HAP-1 (cell line): ENCODE results near the gene AMPD2.

Source experiments
- DNase-seq, 2 experiments: peaks; one replicate each; pipeline ENCODE4 v3.0.0-alpha.2; 2016 to 2020; ENCODE audit warnings: low spot score in 2 of 2
- H3K27me3 ChIP-seq: fragments of 250-450 bp; sonication (Bioruptor Pico); 2 replicates; pipeline ENCODE4 v1.5.1; 2020; ENCODE audit warnings: low read depth, mild to moderate bottlenecking, moderate library complexity
- H3K36me3 ChIP-seq: fragments of 250-450 bp; sonication (Bioruptor Pico); replicated peaks from 2 replicates; pipeline ENCODE4 v1.5.1; 2020; ENCODE audit warnings: mild to moderate bottlenecking
- H3K4me1 ChIP-seq: fragments of 250-450 bp; sonication (Bioruptor Pico); 2 replicates; pipeline ENCODE4 v1.5.1; 2020; ENCODE audit warnings: mild to moderate bottlenecking
- H3K4me3 ChIP-seq: fragments of 250-450 bp; sonication (Bioruptor Pico); 2 replicates; pipeline ENCODE4 v1.5.1; 2020; ENCODE audit warnings: mild to moderate bottlenecking, moderate library complexity
- H3K9me3 ChIP-seq: fragments of 250-450 bp; sonication (Bioruptor Pico); 2 replicates; pipeline ENCODE4 v1.5.1; 2020; ENCODE audit warnings: mild to moderate bottlenecking, moderate library complexity
- in situ Hi-C: fragments of 300-500 bp; cut with MboI; formaldehyde crosslinking; loops from 3 replicates; pipeline ENCODE4 v1.14.3; 2020; ENCODE audit warnings: low sequenced_read_pairs, inconsistent platforms, mixed read lengths

The AMPD2 gene

DNA sequence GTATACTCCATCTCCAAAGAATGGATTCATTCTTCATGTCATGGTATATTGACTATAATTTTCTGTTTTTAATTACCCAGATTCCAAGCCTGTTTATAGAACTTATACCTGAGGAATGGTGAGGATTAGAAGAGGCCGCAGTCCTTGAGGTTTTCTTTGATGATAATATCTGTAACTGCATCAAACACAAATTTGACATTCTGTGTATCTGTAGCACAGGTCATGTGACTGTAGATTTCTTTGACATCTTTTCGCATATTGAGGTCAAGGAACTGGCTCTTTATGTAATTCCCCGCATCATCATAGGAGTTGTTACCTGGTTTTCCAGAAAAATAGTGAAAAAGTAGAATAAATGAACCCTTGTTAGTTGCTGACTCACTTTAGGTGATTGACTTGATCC lies 16.4 kb upstream of the AMPD2 start:
- H3K36me3 ChIP-seq, result no peaks in the 10 kb centered on the region; the same call in 1 of the 2 replicates
- no peaks in the 10 kb centered on the region for H3K27me3 ChIP-seq
- H3K9me3 ChIP-seq, result no peaks in the 10 kb centered on the region
- H3K4me1 ChIP-seq, result no peaks in the 10 kb centered on the region
- H3K4me3 ChIP-seq, result no peak overlapping the region
- DNase-seq, result no peak
- in situ Hi-C loops, result no loop called here

DNA sequence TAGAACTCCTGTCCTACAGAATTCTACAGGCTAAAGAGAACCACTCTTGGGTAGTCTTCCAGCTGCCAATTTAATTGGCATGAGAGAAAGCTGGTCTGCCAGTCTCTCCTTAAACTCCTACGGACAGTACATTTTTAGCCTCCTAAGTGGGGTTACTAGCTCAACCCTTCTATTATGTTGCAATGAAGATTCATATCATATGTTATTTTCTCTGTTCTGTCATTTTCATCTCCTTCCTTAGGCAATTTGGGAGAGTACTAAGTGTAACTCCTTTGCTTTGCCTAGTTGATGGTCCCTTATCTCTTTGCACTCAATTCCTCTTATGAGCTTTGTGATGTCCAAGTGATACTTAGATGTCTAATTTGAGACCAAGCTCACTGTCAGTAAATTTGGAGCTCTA lies 14.3 kb upstream of the AMPD2 start:
- H3K4me3 ChIP-seq, result no peak overlapping the region
- in situ Hi-C loops, result no loop called here
- no peaks in the 10 kb centered on the region; the same call in 1 of the 2 replicates for H3K36me3 ChIP-seq

DNA sequence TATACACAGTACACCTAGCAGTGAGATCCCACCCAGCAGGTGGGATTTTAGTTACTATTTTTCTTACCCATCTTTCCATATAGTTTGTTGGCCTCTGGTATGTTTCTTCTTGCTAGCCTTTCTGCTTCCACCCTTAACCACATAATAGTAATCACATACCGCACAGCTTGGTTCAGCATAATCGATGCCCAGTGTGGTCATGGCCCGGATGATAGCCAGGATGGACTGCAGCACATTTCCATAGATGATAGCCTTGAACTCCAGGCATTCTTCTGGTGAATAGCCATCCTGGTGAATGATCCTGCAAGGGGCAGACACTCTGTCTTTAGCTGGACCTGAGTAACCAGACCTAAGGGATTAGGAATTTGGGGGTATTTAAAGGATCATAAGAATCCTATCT lies 9.8 kb upstream of the AMPD2 start:
- Histone ChIP-seq H3K9me3 (no peaks in the 10 kb centered on the region), H3K36me3 (no peaks in the 10 kb centered on the region; the same call in 1 of the 2 replicates), H3K4me3 (no peak overlapping the region), H3K27me3 (no peaks in the 10 kb centered on the region), H3K4me1 (no peaks in the 10 kb centered on the region)
- DNase-seq, result no peak
- in situ Hi-C loops, result no loop called here

More for the DNA sequence above, 14.3 kb upstream of the AMPD2 start:
- H3K9me3 ChIP-seq, result no peaks in the 10 kb centered on the region
- H3K4me1 ChIP-seq, result no peaks in the 10 kb centered on the region
- H3K27me3 ChIP-seq, result no peaks in the 10 kb centered on the region
- DNase-seq, result no peak

DNA sequence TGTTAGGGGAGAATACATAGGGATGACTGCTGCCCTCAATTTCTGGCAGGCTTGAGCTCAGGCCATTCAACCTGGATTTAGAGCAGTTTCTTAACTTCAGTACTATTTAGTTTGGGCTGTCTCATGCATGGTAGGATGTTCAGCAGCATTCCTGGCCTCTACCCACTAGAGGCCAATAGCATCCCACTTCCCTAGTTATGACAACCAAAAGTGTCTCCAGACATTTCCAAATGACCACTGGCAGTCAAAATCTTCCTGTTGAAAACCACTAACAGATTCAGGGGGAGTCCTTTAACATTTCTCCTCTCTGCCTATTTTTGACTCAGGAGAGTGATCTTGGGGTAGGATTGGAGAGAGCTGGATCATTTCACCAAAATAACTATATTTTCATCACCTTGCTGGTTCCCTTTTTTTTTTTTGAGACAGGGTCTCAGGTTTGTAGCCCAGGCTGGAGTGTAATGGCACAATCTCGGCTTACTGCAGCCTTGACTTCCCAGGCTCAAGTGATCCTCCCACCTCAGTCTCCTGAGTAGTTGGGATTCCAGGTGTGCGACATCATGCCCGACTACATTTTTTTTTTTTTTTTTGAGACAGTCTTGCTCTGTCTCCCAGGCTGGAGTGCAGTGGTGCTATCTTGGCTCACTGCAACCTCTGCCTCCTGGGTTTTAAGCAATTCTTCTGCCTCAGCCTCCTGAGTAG lies 8.9 kb upstream of the AMPD2 start:
- H3K36me3 ChIP-seq, result no peaks in the 10 kb centered on the region
- no peaks in the 10 kb centered on the region for H3K9me3 ChIP-seq
- no peaks in the 10 kb centered on the region for H3K4me1 ChIP-seq
- no peaks in the 10 kb centered on the region for H3K27me3 ChIP-seq
- in situ Hi-C loops, result no loop called here
- H3K4me3 ChIP-seq, result no peak overlapping the region
- no peak for DNase-seq

DNA sequence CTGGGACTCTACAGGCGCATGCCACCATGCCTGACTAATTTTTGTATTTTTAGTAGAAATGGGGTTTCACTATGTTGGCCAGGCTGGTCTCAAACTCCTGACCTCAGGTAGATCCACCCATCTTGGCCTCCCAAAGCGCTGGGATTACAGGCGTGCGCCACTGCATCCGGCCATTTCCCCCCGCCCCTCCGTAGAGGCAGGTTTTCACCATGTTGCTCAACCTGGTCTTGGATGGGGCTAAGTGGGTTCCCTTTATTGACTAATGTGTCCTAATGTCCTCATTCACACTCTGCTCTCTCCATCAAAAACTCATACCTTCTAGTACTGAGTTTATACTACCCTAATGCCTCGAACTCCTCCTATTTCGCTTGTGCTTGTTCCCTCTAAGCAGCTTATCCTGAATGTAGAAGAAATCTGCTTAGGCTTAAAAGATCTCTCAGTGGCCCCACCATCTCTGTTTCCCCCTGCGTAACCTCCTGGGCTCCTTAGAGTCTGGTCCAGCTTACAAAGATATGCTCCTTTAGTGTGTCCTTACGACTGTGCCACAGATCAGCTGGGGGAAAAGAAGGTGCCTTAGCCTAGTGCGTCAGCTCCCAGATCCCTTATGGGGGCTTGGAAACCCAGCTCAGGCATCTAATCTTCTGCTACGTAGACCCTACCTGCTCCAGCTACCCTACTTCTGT lies 8.2 kb upstream of the AMPD2 start:
- Histone ChIP-seq H3K4me1 (no peaks in the 10 kb centered on the region), H3K27me3 (no peaks in the 10 kb centered on the region), H3K4me3 (no peak overlapping the region), H3K36me3 (no peaks in the 10 kb centered on the region), H3K9me3 (no peaks in the 10 kb centered on the region)
- no peak for DNase-seq
- in situ Hi-C loops, result no loop called here

DNA sequence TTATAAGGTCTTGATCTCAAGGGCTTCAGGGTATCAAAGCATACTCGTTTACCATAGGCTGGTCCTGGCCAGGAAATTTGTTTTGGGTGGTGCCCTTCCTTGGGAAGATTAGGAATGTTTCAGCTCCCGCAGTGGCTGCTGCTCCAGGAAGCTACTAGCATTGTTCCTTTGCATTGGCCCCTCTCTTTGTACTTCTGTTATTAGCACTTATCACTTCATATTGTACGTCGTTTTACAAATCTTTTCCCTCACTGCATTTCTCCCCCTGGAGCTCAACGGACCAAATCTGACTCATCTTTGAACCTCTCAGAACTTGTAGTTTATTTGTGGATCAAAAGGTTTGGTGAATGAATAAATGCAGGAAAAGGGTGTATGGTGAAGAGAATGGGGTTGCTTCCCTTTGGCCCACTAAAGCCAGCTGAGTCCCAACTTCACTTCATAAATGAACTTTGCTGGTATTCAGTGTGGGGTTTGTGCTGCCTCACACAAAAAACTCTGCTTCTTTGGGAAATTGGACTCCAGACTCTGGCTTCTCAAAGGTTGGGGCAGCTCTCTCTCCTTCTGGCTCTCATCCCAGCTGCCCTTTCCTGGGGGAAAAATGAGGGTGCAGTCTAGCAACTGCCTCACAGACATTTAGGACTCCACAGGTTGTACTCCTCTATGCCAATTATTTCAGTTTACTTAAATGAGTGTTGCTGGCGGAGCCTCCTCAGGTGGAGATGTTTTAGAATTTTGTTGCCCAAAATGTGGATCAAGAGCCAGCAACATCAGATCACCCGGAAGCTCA lies 6.1 kb upstream of the AMPD2 start:
- in situ Hi-C loops, result no loop called here
- H3K27me3 ChIP-seq, result no peaks in the 10 kb centered on the region
- H3K4me3 ChIP-seq, result no peak overlapping the region
- H3K4me1 ChIP-seq, result peaks cover 1% of the 10 kb centered on the region
- no peaks in the 10 kb centered on the region for H3K36me3 ChIP-seq
- DNase-seq, result no peak
- no peaks in the 10 kb centered on the region for H3K9me3 ChIP-seq

DNA sequence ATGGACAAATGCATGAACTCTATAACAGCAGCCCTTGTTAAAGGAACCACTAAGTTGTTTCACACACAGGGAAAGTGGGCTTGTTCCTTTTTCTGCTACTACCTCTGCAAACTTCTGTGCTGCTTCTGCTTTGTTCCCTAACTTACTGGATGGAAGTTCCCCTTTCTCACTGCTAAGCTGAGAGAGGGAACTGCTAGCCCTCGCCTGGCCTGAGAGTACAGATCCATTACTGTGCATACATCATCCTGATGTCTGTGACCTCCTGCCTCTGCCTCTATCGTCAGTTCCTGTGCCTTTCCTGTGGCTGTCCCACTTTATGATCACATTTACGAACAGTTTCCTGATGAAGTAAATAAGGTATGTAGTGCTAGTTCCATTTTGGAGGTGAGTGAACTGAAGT lies 3.8 kb upstream of the AMPD2 start:
- DNase-seq, result no peak
- Histone ChIP-seq H3K9me3 (no peaks in the 10 kb centered on the region), H3K27me3 (no peaks in the 10 kb centered on the region), H3K36me3 (no peaks in the 10 kb centered on the region), H3K4me3 (no peak overlapping the region), H3K4me1 (peaks cover 10% of the 10 kb centered on the region)
- in situ Hi-C loops, result no loop called here

DNA sequence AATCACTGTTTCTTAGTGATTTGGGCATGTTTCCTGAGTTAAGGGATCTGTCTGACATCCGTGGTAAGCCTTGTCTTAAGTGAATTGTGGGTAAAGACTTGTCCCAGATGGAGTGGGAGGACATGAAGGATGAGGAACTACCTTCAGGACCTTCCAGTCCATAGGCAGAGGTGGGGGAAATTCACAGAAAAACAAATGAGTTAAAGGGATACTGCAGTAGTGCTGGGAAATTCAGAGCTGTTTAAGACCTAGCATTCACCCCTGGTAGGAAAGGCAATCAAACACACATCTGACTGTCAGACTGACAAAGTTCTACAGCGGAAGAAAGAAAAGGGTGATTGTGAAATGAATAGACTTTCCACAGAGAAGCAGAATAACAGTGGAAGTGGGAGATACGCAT lies 3.2 kb upstream of the AMPD2 start:
- in situ Hi-C loops, result no loop called here

DNA sequence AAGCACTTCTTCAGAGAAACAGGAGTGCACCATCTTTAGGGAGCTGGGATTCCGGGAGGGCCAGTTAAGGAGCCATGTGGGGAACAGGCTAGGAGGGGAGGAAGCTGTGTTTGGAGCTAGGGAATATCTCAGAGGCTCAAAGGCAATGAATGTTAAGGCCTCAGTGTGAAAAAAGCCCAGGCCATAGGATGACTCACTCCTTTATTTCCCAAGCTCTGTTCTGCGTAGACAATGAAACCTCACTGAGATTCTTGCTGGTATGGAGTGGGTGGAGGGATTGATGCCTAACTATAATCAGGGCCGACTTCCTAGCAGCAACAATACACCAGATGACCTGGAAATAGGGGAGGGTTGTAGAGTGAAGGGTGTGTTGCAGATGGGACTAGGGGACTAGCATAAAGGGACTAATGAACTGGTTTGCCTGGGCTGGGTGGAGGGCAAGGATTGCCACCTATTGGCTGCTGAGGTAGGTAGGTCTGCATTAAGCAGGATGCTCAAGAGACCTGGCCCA lies 2.3 kb upstream of the AMPD2 start:
- Histone ChIP-seq H3K4me3 (no peak overlapping the region), H3K9me3 (no peaks in the 10 kb centered on the region), H3K4me1 (peaks cover 10% of the 10 kb centered on the region), H3K36me3 (no peaks in the 10 kb centered on the region), H3K27me3 (no peaks in the 10 kb centered on the region)
- in situ Hi-C loops, result no loop called here
- DNase-seq, result no peak

More for the DNA sequence above, 3.2 kb upstream of the AMPD2 start:
- Histone ChIP-seq H3K27me3 (no peaks in the 10 kb centered on the region), H3K4me3 (no peak overlapping the region), H3K9me3 (no peaks in the 10 kb centered on the region), H3K36me3 (no peaks in the 10 kb centered on the region), H3K4me1 (peaks cover 10% of the 10 kb centered on the region)
- DNase-seq, result no peak

DNA sequence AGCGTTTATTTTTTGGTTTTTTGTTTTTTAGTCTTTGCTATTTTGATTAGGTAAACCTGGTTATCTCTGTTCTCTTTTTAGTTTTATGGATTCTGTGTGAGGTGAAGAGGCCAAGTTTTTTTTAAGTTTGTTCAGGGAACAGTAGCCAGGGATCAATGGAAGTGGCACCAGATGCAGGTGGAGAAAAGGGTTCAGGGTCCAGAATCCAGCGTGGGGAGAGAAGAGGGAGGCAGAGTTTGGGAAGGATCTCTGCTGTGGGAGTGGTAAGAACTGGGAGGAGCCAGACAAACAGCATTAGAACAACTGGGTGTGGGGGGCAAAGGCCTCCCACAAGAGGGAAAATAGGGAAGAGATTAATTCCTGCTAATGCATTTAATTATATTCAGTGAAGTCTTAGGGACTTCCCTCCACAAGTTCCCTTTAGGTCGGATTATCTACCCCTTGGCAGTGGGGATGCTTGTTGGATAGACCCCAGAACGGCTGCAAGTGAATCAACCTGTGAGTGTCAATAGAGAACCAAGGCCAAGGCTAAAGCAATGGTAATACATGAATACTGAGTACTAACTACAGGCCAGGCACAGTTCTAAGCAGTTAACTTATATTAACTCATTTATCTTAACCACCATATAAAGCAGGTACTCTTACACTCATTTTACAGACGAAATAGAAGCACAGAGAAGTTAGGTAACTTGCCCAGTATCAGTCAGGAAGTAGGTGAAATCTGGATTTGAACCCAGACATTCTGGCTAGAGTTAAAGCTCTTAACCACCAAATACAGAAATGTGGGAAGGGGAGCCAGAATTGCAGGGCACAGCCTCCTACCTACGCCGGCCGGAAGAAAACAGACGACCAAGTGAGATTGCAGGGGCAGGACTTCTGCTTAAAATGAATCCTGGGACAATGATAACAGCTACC lies 719 bp upstream of the AMPD2 start:
- peaks cover 10% of the 10 kb centered on the region for H3K4me1 ChIP-seq
- H3K4me3 ChIP-seq, result peak overlapping the region; percentile 58
- no peaks in the 10 kb centered on the region for H3K9me3 ChIP-seq
- in situ Hi-C loops, result no loop called here
- H3K27me3 ChIP-seq, result no peaks in the 10 kb centered on the region
- no peaks in the 10 kb centered on the region; the same call in 1 of the 2 replicates for H3K36me3 ChIP-seq
- peak in 1 of 2 experiments; percentile 21 for DNase-seq

DNA sequence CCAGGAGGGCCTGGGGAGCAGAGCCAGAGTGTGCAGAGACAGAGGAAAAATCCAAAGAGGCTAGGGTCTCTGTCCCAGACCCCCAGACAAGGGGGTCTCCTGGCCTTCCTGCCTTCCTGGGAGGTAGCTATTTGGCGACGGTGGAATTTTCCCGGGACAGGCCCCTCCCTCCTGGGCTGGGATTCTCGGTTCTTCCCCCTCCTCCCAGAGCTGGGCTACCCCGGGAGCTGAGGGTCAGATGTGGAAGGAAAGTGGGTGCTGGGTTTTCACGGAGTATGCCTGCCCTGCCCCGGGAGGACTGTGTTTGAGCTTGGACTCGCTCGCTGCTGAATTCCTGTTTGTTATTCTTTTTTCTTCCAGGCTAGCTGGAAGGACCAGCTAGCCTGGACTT lies 759 bp downstream of the AMPD2 start:
- Histone ChIP-seq H3K4me3 (peak overlapping the region; percentile 58), H3K9me3 (no peaks in the 10 kb centered on the region), H3K4me1 (peaks cover 10% of the 10 kb centered on the region), H3K36me3 (no peaks in the 10 kb centered on the region; the same call in 1 of the 2 replicates), H3K27me3 (no peaks in the 10 kb centered on the region)
- peak; percentile 16 to 66 for DNase-seq
- in situ Hi-C loops, result no loop called here

DNA sequence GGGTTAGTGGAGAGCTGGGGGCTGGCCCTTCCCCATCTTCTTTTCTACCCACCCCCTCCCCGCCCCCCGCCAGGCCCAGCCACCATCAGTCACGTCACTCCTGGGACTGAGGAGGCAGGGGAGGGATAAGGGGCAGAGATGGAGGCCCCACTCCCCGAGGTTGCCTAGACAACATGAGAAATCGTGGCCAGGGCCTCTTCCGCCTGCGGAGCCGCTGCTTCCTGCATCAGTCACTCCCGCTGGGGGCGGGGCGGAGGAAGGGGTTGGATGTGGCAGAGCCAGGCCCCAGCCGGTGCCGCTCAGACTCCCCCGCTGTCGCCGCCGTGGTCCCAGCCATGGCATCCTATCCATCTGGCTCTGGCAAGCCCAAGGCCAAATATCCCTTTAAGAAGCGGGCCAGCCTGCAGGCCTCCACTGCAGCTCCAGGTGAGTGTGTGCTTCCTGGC lies 1.2 kb downstream of the AMPD2 start:
- peak; percentile 81 to 97 for DNase-seq
- Histone ChIP-seq H3K4me1 (peaks cover 10% of the 10 kb centered on the region), H3K4me3 (peak overlapping the region; percentile 58), H3K27me3 (no peaks in the 10 kb centered on the region), H3K36me3 (no peaks in the 10 kb centered on the region; the same call in 1 of the 2 replicates), H3K9me3 (no peaks in the 10 kb centered on the region)
- in situ Hi-C loops, result no loop called here
